HEK293T (cell line): ENCODE data around the gene SAA2.

Experiments used
- CTCF ChIA-PET: fragments of 350-600 bp; formaldehyde crosslinking; extraction: SDS; loops from one replicate; lab custom pipeline; 2021; ENCODE audit warnings: antibody characterized with exemption, inconsistent platforms; lab: Yijun Ruan, JAX
- POLR2A ChIA-PET: fragments of 350-600 bp; formaldehyde crosslinking; extraction: SDS; loops from one replicate; lab custom pipeline; 2020; ENCODE audit warnings: antibody characterized with exemption, inconsistent platforms; lab: Yijun Ruan, JAX
- DNase-seq: peaks from one replicate; pipeline ENCODE4 v3.0.0; 2012; ENCODE audit warnings: mixed read lengths; ENCODE audit errors: extremely low spot score
- ARNT ChIP-seq: fragments of 450-650 bp; IDR thresholded peaks from 2 replicates; pipeline ENCODE4 v1.6.1; 2017; ENCODE audit warnings: mild to moderate bottlenecking
- BHLHE40 ChIP-seq: fragments of 450-650 bp; IDR thresholded peaks from 2 replicates; pipeline ENCODE4 v1.6.1; 2016; ENCODE audit warnings: mild to moderate bottlenecking, moderate library complexity, borderline replicate concordance
- CTBP1 ChIP-seq: fragments of 450-650 bp; IDR thresholded peaks from 2 replicates; pipeline ENCODE4 v1.6.1; 2016; ENCODE audit warnings: borderline replicate concordance
- ELF4 ChIP-seq: fragments of 450-650 bp; IDR thresholded peaks from 2 replicates; pipeline ENCODE4 v1.6.1; 2017; ENCODE audit warnings: antibody characterized with exemption
- FOXA1 ChIP-seq: fragments of 450-650 bp; IDR thresholded peaks from 2 replicates; pipeline ENCODE4 v1.6.1; 2016; ENCODE audit warnings: mild to moderate bottlenecking
- FOXK2 ChIP-seq: fragments of 450-650 bp; IDR thresholded peaks from 2 replicates; pipeline ENCODE4 v1.6.1; 2016; ENCODE audit warnings: mild to moderate bottlenecking
- FOXM1 ChIP-seq: fragments of 450-650 bp; IDR thresholded peaks from 2 replicates; pipeline ENCODE4 v1.6.1; 2017; ENCODE audit warnings: mild to moderate bottlenecking, borderline replicate concordance
- HDGF ChIP-seq: fragments of 450-650 bp; IDR thresholded peaks from 2 replicates; pipeline ENCODE4 v1.6.1; 2017; ENCODE audit warnings: antibody characterized with exemption, borderline replicate concordance
- L3MBTL2 ChIP-seq: fragments of 450-650 bp; conservative IDR thresholded peaks from 2 replicates; pipeline ENCODE4 v1.6.1; 2016; ENCODE audit warnings: mild to moderate bottlenecking
- LEF1 ChIP-seq: fragments of 450-650 bp; IDR thresholded peaks from 2 replicates; pipeline ENCODE4 v1.6.1; 2017; ENCODE audit warnings: mild to moderate bottlenecking, borderline replicate concordance
- NFRKB ChIP-seq: fragments of 450-650 bp; IDR thresholded peaks from 2 replicates; pipeline ENCODE4 v1.6.1; 2016; ENCODE audit warnings: mild to moderate bottlenecking, moderate library complexity
- SP1 ChIP-seq: fragments of 450-650 bp; IDR thresholded peaks from 2 replicates; pipeline ENCODE4 v1.6.1; 2017
- SUZ12 ChIP-seq: fragments of 450-650 bp; IDR thresholded peaks from 2 replicates; pipeline ENCODE4 v1.6.1; 2016; ENCODE audit warnings: mild to moderate bottlenecking
- TARDBP ChIP-seq: fragments of 450-650 bp; IDR thresholded peaks from 2 replicates; pipeline ENCODE4 v1.6.1; 2016
- ZNF384 ChIP-seq: fragments of 450-650 bp; IDR thresholded peaks from 2 replicates; pipeline ENCODE4 v1.6.1; 2016
- TF ChIP-seq, protein P1 (sequence below): fragments of 450-650 bp; IDR thresholded peaks from 2 replicates; pipeline ENCODE4 v1.6.1; 2016

Gene SAA2

DNA sequence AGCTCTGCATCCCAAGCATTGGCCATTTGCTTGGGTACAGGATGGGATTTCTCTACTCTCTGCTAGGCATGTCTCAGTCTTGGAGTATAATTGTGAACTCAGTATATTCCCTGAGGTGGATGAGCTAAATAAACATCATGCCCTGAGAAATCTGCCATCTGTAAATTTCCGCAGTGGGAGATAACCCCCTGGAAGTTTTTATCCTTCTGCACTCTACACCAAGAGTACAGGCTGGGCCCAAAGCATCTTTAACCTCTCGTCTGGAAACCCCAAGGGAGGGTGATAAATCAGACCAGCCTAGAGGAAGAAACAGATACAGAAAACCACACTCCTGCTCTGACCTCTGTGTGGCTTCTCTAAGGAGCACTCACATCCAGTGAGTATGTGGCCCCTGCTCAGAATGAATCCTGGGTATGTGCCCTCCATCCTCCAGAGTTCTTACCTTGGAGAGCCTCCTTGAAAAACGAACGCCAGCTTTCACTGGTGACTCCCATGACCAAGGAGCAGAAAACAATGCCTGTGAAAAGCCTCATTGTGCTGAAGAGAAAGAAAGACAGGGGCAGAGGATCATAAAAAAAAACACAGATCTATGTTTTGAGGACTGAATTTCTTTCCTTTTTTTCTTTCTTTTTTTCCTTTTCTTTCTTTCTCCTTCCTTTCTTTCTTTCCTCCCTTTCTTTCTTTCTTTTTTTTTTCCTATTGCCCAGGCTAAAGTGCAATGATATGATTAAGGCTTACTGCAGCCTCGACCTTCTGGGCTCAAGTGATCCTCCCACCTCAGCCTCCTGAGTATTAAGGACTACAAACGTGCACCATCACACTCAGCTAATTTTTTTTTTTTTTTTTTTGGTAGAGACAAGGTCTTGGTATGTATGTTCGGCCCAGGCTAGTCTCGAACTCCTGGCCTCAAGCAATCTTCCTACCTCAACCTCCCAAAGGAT is 12.8 kb downstream of the SAA2 start:
- POLR2A ChIA-PET, result no interaction called here

DNA sequence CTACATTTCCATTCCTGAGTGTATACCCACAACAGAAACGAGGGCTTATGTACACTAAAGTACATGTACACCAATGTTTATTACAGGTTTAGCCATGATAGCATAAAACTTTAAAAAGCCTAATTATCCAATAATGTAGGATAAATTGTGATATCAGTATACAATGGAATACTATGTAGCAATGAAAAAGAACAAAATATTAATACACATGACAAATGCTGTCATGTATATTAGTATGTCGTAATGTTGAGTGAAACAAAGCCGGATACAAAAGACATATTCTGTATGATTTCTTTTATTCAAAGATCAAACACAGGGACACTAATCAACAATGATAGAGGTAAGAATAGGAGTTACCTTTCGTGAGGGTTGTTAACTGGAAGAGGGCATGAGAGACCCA is 14.6 kb downstream of the SAA2 start:
- TF ChIP-seq FOXK2 (no peak), L3MBTL2 (no peak), BHLHE40 (no peak), NFRKB (no peak), TARDBP (no peak), ZNF384 (no peak), ARNT (no peak), FOXA1 (no peak), HDGF (no peak), LEF1 (no peak), ELF4 (no peak), SP1 (no peak), FOXM1 (no peak), SUZ12 (no peak), CTBP1 (no peak)
- TF ChIP-seq, protein P1, sequence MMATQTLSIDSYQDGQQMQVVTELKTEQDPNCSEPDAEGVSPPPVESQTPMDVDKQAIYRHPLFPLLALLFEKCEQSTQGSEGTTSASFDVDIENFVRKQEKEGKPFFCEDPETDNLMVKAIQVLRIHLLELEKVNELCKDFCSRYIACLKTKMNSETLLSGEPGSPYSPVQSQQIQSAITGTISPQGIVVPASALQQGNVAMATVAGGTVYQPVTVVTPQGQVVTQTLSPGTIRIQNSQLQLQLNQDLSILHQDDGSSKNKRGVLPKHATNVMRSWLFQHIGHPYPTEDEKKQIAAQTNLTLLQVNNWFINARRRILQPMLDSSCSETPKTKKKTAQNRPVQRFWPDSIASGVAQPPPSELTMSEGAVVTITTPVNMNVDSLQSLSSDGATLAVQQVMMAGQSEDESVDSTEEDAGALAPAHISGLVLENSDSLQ, result no peak
- ChIA-PET CTCF (interaction anchor here (0.6 kb wide), 1 partner anchor 488 kb away, joined by 4 read pairs; no protein-coding TSS in a partner anchor), POLR2A (no interaction called here)
- no peak for DNase-seq

More for the DNA sequence above, 12.8 kb downstream of the SAA2 start:
- CTCF ChIA-PET, result interaction anchor here (0.5 to 1.3 kb wide), 3 partner anchors 8 to 1292 kb away, joined by 3 to 5 read pairs (median 4); no protein-coding TSS in a partner anchor
- DNase-seq, result no peak
- TF ChIP-seq ARNT (no peak), HDGF (no peak), TARDBP (no peak), NFRKB (no peak), CTBP1 (no peak), ZNF384 (no peak), SUZ12 (no peak), L3MBTL2 (no peak), SP1 (no peak), FOXA1 (no peak), FOXK2 (no peak), BHLHE40 (no peak), FOXM1 (no peak), ELF4 (no peak), LEF1 (no peak)
- TF ChIP-seq, protein P1, result no peak

DNA sequence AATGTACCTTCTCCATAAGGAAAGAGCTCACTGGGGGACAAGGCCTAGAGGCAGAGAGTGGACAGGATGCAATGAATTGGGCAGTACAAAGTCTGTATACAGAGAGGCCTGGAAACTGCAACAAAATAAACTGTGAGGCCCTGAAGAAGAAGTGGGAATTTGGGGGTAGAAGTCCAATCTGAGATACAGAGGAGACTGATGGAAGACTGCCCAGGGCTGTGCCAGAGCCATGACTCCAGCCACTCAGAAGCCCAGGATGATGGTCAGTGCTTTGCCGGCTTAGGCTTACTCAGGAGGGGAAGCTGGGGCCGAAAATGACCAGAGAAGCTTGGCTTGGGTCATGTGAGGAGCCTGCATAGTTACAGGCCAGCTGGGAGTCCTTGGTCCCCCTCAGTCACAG is 17.6 kb downstream of the SAA2 start:
- CTCF ChIA-PET, result interaction anchor here (1.3 kb wide), 1 partner anchor 27 kb away, joined by 4 read pairs; no protein-coding TSS in a partner anchor
- POLR2A ChIA-PET, result no interaction called here
- no peak for TF ChIP-seq HDGF
- no peak for TF ChIP-seq NFRKB
- no peak for TF ChIP-seq LEF1
- no peak for TF ChIP-seq SP1
- no peak for TF ChIP-seq TARDBP
- TF ChIP-seq, protein P1, result no peak
- TF ChIP-seq BHLHE40, result no peak
- TF ChIP-seq FOXA1, result no peak
- TF ChIP-seq ELF4, result no peak
- no peak for TF ChIP-seq ARNT
- TF ChIP-seq ZNF384, result no peak
- no peak for DNase-seq

DNA sequence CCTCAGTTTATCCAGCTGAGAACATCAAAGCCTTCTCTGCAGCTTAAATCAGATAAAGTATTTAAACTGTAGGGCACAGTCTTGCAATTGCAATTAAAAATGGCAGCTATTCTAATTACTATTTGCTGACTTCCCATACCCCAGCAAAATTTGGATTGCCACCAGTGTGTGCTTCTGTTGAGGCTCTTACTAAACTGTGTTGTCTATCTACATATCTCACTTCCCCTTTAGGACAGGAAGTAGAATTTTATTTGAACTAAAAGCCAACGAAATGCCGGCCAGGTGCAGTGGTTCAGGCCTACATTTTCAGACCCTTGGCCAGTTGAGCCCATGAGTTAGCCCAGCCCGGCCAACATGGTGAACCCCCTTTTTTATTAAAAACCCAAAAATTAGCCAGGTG is 19.0 kb downstream of the SAA2 start:
- ChIA-PET POLR2A (no interaction called here), CTCF (no interaction called here)
- TF ChIP-seq CTBP1 (no peak), SUZ12 (no peak), SP1 (no peak), ELF4 (no peak), FOXA1 (no peak), FOXM1 (no peak), BHLHE40 (no peak), LEF1 (no peak), HDGF (no peak), NFRKB (no peak), TARDBP (no peak), ZNF384 (no peak), ARNT (no peak), FOXK2 (no peak), L3MBTL2 (no peak)
- TF ChIP-seq, protein P1, result no peak
- no peak for DNase-seq

DNA sequence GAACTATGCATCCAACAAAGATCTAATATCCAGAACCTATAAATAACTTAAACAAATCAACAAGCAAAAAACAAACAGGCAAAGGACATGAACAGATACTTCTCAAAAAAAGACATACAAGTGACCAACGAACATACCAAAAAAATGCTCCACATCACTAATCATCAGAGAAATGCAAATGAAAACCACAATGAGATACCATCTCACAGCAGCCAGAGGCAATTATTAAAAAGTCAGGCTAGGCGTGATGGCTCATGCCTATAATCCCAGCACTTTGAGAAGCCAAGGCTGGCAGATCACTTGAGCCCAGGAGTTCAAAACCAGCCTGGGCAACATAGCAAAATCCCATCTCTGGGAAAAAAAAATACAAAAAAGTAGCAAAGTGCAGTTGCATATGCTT is 22.6 kb downstream of the SAA2 start:
- CTCF ChIA-PET, result no interaction called here
- POLR2A ChIA-PET, result no interaction called here
- TF ChIP-seq SP1 (no peak), FOXA1 (no peak), BHLHE40 (no peak), ELF4 (no peak), LEF1 (no peak), NFRKB (no peak), HDGF (no peak), CTBP1 (no peak), FOXM1 (no peak), SUZ12 (no peak), ARNT (no peak), TARDBP (no peak), L3MBTL2 (no peak), FOXK2 (no peak)
- TF ChIP-seq, protein P1, result no peak
- DNase-seq, result no peak
